ENCODE measurements around the gene GTF2IRD1.
"Not testable (repeated sequence)": the region's sequence is repeated elsewhere in the genome, so short reads cannot be mapped to it uniquely, and the experiment has no call there.

DNA sequence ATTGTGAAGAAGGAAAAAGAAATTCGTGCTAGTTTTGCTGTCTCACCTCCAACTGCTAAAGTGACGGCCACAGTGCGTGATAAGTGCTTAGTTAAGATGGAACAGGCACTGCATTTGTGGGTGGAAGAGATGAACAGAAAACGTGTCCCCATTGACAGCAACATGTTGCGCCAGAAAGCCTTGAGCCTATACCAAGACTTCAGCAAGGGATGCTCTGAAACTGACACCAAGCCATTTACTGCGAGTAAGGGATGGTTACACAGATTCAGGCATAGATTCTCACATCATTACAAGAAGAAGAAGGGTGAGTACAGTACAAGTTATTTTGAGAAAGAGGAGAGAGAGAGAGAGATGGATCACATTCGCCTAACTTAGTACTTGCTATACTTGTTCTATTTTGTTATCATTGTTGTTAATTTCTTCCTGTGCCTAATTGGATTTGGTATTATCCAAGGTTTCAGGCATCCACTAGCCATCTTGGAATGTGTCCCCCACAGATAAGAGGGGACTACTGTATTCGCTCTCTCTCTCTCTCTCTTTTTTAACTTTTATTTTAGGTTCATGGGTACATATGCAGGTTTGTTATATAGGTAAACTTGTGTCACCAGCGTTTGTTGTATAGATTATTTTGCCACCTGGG is 196.9 kb downstream of the GTF2IRD1 start:
- TF ChIP-seq, protein P1, sequence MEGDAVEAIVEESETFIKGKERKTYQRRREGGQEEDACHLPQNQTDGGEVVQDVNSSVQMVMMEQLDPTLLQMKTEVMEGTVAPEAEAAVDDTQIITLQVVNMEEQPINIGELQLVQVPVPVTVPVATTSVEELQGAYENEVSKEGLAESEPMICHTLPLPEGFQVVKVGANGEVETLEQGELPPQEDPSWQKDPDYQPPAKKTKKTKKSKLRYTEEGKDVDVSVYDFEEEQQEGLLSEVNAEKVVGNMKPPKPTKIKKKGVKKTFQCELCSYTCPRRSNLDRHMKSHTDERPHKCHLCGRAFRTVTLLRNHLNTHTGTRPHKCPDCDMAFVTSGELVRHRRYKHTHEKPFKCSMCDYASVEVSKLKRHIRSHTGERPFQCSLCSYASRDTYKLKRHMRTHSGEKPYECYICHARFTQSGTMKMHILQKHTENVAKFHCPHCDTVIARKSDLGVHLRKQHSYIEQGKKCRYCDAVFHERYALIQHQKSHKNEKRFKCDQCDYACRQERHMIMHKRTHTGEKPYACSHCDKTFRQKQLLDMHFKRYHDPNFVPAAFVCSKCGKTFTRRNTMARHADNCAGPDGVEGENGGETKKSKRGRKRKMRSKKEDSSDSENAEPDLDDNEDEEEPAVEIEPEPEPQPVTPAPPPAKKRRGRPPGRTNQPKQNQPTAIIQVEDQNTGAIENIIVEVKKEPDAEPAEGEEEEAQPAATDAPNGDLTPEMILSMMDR (IDR thresholded peaks at IDR 0.05 in 4 of 5, conservative IDR thresholded peaks at IDR 0.05 in 1 of 5), result not testable (repeated sequence)
- not testable (repeated sequence) for TF ChIP-seq POLR2A (IDR thresholded peaks at IDR 0.05)

All from gastrocnemius medialis (tissue), 4 donors.